Measurements from ENCODE around the gene TMEM121. TPM values are rescaled to one million over a fixed set of nuclear protein-coding genes. Genes with fewer than 3 reads are reported as not detected.
"Not testable (repeated sequence)": the region's sequence is repeated elsewhere in the genome, so short reads cannot be mapped to it uniquely, and the experiment has no call there.

The TMEM121 gene
- total RNA-seq, 1 donor from 2014 or later = 2.1 TPM

DNA sequence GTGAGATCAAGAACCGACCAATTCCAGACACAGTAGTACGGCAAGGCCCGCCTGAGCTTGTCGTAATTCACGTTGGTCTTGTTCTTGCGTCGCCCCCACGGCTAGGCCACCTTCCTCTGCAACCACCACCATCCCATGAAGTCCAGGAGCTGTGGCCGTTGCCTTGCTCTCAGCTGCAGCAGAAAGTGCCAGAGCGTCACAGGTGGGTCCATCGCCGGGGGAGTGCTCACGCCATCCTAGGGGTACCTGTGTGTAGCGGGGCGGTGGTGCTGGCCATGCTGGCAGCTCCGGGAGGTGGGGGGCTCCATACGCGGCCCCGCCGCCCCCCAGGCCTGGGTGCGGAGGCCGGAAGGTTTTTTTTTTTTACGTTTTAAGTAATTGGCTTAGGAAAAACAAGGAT, 23.1 kb downstream of the TMEM121 start:
- DNase-seq = no peak

GRCh38 chr14:105554022-105554421, 27.6 kb downstream of the TMEM121 start:
- DNase-seq = no peak
- Histone ChIP-seq H3K27me3 (ENCODE audit: low read depth) (peaks cover 83% of the 10 kb centered on the region), H3K27ac (replicated peaks) (no peak overlapping the region), H3K4me1 (no peaks in the 10 kb centered on the region), H3K4me3 (no peak overlapping the region), H3K36me3 (no peaks in the 10 kb centered on the region), H3K9me3 (replicated peaks) (no peaks in the 10 kb centered on the region)
- TF ChIP-seq, protein P1, sequence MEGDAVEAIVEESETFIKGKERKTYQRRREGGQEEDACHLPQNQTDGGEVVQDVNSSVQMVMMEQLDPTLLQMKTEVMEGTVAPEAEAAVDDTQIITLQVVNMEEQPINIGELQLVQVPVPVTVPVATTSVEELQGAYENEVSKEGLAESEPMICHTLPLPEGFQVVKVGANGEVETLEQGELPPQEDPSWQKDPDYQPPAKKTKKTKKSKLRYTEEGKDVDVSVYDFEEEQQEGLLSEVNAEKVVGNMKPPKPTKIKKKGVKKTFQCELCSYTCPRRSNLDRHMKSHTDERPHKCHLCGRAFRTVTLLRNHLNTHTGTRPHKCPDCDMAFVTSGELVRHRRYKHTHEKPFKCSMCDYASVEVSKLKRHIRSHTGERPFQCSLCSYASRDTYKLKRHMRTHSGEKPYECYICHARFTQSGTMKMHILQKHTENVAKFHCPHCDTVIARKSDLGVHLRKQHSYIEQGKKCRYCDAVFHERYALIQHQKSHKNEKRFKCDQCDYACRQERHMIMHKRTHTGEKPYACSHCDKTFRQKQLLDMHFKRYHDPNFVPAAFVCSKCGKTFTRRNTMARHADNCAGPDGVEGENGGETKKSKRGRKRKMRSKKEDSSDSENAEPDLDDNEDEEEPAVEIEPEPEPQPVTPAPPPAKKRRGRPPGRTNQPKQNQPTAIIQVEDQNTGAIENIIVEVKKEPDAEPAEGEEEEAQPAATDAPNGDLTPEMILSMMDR (IDR thresholded peaks at IDR 0.05; ENCODE audit: borderline replicate concordance) = no peak
- intact Hi-C loops (cut with micrococcal nuclease) = no loop called here

More for the DNA sequence above, 23.1 kb downstream of the TMEM121 start:
- no peaks in the 10 kb centered on the region for H3K9me3 ChIP-seq (replicated peaks)
- intact Hi-C loops (cut with micrococcal nuclease) = no loop called here
- H3K4me1 ChIP-seq = no peaks in the 10 kb centered on the region
- no peak overlapping the region for H3K27ac ChIP-seq (replicated peaks)
- TF ChIP-seq, protein P1 (IDR thresholded peaks at IDR 0.05; ENCODE audit: borderline replicate concordance) = no peak
- H3K36me3 ChIP-seq = no peaks in the 10 kb centered on the region
- no peak overlapping the region for H3K4me3 ChIP-seq
- peaks cover 57% of the 10 kb centered on the region for H3K27me3 ChIP-seq (ENCODE audit: low read depth)

DNA sequence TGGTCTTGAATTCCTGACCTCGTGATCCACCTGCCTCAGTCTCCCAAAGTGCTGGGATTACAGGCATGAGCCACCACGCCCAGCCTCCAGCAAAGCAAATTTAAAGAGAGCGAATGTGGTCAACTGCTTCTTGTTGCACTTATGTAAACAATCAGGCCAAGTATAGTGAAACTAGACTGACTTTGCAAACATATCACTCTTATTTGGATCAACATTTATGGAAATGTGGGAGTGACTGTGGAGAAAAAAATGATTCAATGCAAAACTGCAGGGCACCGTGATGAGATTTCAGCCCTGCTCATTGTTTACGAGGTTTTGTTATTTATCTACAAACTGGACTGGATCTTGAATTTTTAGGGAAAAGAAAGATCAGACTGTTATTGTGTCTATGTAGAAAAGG, 28.1 kb downstream of the TMEM121 start:
- intact Hi-C loops (cut with micrococcal nuclease) = no loop called here
- no peak overlapping the region for H3K4me3 ChIP-seq

GRCh38 chr14:105557671-105558070, 31.3 kb downstream of the TMEM121 start:
- H3K27ac ChIP-seq (replicated peaks); H3K4me3 ChIP-seq; intact Hi-C loops (cut with micrococcal nuclease): not testable (repeated sequence)

More for the DNA sequence above, 28.1 kb downstream of the TMEM121 start:
- TF ChIP-seq, protein P1 (IDR thresholded peaks at IDR 0.05; ENCODE audit: borderline replicate concordance) = no peak
- no peaks in the 10 kb centered on the region for H3K9me3 ChIP-seq (replicated peaks)
- DNase-seq = no peak
- H3K27me3 ChIP-seq (ENCODE audit: low read depth) = peaks cover 83% of the 10 kb centered on the region
- no peaks in the 10 kb centered on the region for H3K4me1 ChIP-seq
- H3K36me3 ChIP-seq = no peaks in the 10 kb centered on the region
- H3K27ac ChIP-seq (replicated peaks) = no peak overlapping the region

DNA sequence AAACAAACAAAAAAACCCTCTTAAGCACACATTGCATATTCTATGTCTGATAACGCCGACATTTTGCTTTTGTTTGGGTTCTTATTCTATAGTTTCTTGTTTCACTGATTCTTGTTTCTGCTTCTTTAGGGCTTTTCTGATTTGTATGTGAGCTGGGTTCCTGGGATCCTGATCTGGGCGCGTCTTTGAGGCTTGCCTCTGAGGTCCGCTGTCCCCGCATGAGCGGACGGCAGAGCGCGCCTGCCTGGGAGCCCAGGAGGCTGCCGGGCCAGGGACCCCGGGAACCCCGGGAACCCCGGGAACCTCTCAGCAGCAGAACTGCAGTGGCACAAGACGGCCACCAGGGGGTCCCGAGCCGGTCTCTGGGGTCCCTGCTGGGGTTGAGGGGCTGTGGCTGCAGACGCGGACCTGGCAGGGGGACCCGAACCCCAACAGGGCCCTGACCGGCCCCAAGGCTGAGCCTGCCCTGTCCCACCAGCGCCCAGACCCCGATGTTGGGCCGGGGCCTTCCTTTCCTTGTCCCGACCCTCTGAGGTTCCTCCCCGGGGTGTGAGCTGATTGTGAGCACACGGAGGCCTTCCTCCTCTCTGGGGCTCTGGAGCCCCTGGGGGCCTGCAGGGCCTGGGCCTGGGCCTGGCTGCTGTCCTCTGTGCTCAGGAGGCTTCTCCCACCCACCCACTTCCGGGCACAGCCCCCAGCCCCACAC, 32.2 kb downstream of the TMEM121 start:
- H3K4me1 ChIP-seq; H3K36me3 ChIP-seq; DNase-seq; H3K27ac ChIP-seq (replicated peaks); H3K4me3 ChIP-seq; H3K9me3 ChIP-seq (replicated peaks); intact Hi-C loops (cut with micrococcal nuclease): not testable (repeated sequence)
- H3K27me3 ChIP-seq (ENCODE audit: low read depth) = peaks cover 44% of the 10 kb centered on the region
- TF ChIP-seq, protein P1 (IDR thresholded peaks at IDR 0.05; ENCODE audit: borderline replicate concordance) = peak; percentile 51

More at GRCh38 chr14:105557671-105558070, 31.3 kb downstream of the TMEM121 start:
- not testable (repeated sequence) for H3K36me3 ChIP-seq; DNase-seq; H3K4me1 ChIP-seq; H3K9me3 ChIP-seq (replicated peaks)
- peaks cover 54% of the 10 kb centered on the region for H3K27me3 ChIP-seq (ENCODE audit: low read depth)

DNA sequence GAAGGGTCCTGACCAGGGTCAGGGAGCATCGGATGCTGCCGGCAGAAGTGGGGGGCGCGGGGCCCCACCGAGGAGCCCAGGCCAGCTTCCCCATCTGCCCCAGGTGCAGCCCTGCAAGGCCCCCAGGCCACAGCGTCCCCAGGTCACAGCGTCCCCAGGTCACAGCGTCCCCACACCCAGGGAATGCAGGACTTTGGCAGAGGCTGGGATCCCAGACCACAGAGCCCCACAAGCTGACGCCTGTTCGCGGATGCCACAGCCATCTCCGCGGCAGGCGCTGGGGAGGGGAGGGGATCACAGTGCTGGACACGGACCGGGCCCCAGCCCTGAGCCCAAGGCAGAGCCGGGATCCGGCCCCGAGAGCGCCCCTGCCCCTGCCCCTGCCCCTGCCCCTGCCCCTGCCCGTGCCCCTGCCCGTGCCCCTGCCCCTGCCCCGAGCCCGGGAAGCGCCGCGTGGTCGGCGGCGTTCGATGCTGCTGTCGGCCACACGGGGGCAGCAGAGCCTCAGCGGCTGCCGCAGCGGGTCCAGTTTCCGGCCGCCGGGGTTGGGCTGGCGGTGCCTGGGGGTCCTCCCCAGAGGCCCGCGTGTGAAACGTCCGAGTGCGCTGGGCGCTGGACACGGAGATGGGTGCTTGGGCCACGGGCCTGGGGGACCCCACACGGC, 33.1 kb downstream of the TMEM121 start:
- H3K4me1 ChIP-seq; intact Hi-C loops (cut with micrococcal nuclease); H3K36me3 ChIP-seq; H3K27ac ChIP-seq (replicated peaks); DNase-seq; H3K9me3 ChIP-seq (replicated peaks); H3K4me3 ChIP-seq: not testable (repeated sequence)
- peaks cover 35% of the 10 kb centered on the region for H3K27me3 ChIP-seq (ENCODE audit: low read depth)

- H3K27me3 ChIP-seq (ENCODE audit: low read depth) = peaks cover 31% of the 10 kb centered on the region
- H3K4me1 ChIP-seq; H3K4me3 ChIP-seq; DNase-seq; intact Hi-C loops (cut with micrococcal nuclease); H3K9me3 ChIP-seq (replicated peaks); H3K27ac ChIP-seq (replicated peaks); H3K36me3 ChIP-seq: not testable (repeated sequence)
Observed at GRCh38 chr14:105560048-105560669, 33.8 kb downstream of the TMEM121 start.

DNA sequence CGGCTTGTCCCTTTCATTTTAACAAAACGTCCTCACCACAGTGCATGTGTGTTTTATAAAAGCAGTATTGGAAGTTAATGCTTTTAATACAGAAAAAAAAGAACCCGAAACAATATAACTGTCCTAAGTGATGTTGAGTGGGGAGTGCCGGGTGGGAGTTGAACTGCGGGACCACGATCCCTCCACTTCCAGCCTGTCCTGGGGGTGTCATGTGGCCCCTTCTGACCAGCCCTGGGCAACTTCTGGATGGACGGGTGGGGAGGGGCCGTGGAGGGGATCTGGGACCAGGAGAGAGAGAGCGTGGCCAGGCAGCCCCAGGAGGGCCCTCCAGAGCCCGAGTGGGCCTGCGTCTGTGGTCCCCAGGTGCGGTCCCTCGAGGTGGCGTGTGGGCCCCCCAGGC, 35.0 kb downstream of the TMEM121 start:
- H3K9me3 ChIP-seq (replicated peaks); intact Hi-C loops (cut with micrococcal nuclease); H3K4me3 ChIP-seq; H3K27ac ChIP-seq (replicated peaks); H3K4me1 ChIP-seq; H3K36me3 ChIP-seq; DNase-seq: not testable (repeated sequence)
- H3K27me3 ChIP-seq (ENCODE audit: low read depth) = peaks cover 19% of the 10 kb centered on the region
